ENCODE measurements around the gene KCNJ4. TPM values are rescaled to one million over a fixed set of nuclear protein-coding genes. Genes with fewer than 3 reads are reported as not detected.

KCNJ4 gene
- polyA plus RNA-seq, 3 donors = 0.07 to 0.11 (median 0.10) TPM

- no peak for DNase-seq (ENCODE audit: low read depth in 3 of 3, low spot score in 2 of 3)
These were observed 485 bp downstream of the KCNJ4 start for GRCh38 chr22:38454353-38455075.

GRCh38 chr22:38453996-38454352 lies 1.0 kb downstream of the KCNJ4 start:
- DNase-seq (ENCODE audit: low read depth in 3 of 3, low spot score in 2 of 3) = no peak

- no peak for DNase-seq (ENCODE audit: low read depth in 3 of 3, low spot score in 2 of 3)
These were observed 1.8 kb downstream of the KCNJ4 start for GRCh38 chr22:38453066-38453672.

GRCh38 chr22:38452373-38453065 lies 2.5 kb downstream of the KCNJ4 start:
- DNase-seq (ENCODE audit: low read depth in 3 of 3, low spot score in 2 of 3) = no peak

GRCh38 chr22:38451864-38452263 lies 3.1 kb downstream of the KCNJ4 start:
- no peak for DNase-seq (ENCODE audit: low read depth in 3 of 3, low spot score in 2 of 3)

GRCh38 chr22:38451404-38451803 lies 3.6 kb downstream of the KCNJ4 start:
- no peak for DNase-seq (ENCODE audit: low read depth in 3 of 3, low spot score in 2 of 3)

- DNase-seq (ENCODE audit: low read depth in 3 of 3, low spot score in 2 of 3) = no peak
These were observed 4.7 kb downstream of the KCNJ4 start for GRCh38 chr22:38450234-38450797.

GRCh38 chr22:38449776-38450175 lies 5.2 kb downstream of the KCNJ4 start:
- no peak for DNase-seq (ENCODE audit: low read depth in 3 of 3, low spot score in 2 of 3)

GRCh38 chr22:38448945-38449745 lies 5.9 kb downstream of the KCNJ4 start:
- no peak for DNase-seq (ENCODE audit: low read depth in 3 of 3, low spot score in 2 of 3)

GRCh38 chr22:38446018-38446601 lies 8.9 kb downstream of the KCNJ4 start:
- DNase-seq (ENCODE audit: low read depth in 3 of 3, low spot score in 2 of 3) = no peak

- DNase-seq (ENCODE audit: low read depth in 3 of 3, low spot score in 2 of 3) = no peak
These were observed 10.2 kb downstream of the KCNJ4 start for GRCh38 chr22:38444783-38445182.

- DNase-seq (ENCODE audit: low read depth in 3 of 3, low spot score in 2 of 3) = no peak
These were observed 11.1 kb downstream of the KCNJ4 start for GRCh38 chr22:38443628-38444521.

GRCh38 chr22:38442967-38443627 lies 11.9 kb downstream of the KCNJ4 start:
- no peak for DNase-seq (ENCODE audit: low read depth in 3 of 3, low spot score in 2 of 3)

- DNase-seq (ENCODE audit: low read depth in 3 of 3, low spot score in 2 of 3) = no peak
These were observed 13.2 kb downstream of the KCNJ4 start for GRCh38 chr22:38441620-38442287.

GRCh38 chr22:38440747-38441350 lies 14.2 kb downstream of the KCNJ4 start:
- DNase-seq (ENCODE audit: low read depth in 3 of 3, low spot score in 2 of 3) = no peak

GRCh38 chr22:38437416-38437815 lies 17.6 kb downstream of the KCNJ4 start:
- no peak for DNase-seq (ENCODE audit: low read depth in 3 of 3, low spot score in 2 of 3)

- DNase-seq (ENCODE audit: low read depth in 3 of 3, low spot score in 2 of 3) = no peak
These were observed 18.2 kb downstream of the KCNJ4 start for GRCh38 chr22:38436629-38437395.
